ENCODE measurements around the gene GCHFR.

Gene GCHFR

DNA sequence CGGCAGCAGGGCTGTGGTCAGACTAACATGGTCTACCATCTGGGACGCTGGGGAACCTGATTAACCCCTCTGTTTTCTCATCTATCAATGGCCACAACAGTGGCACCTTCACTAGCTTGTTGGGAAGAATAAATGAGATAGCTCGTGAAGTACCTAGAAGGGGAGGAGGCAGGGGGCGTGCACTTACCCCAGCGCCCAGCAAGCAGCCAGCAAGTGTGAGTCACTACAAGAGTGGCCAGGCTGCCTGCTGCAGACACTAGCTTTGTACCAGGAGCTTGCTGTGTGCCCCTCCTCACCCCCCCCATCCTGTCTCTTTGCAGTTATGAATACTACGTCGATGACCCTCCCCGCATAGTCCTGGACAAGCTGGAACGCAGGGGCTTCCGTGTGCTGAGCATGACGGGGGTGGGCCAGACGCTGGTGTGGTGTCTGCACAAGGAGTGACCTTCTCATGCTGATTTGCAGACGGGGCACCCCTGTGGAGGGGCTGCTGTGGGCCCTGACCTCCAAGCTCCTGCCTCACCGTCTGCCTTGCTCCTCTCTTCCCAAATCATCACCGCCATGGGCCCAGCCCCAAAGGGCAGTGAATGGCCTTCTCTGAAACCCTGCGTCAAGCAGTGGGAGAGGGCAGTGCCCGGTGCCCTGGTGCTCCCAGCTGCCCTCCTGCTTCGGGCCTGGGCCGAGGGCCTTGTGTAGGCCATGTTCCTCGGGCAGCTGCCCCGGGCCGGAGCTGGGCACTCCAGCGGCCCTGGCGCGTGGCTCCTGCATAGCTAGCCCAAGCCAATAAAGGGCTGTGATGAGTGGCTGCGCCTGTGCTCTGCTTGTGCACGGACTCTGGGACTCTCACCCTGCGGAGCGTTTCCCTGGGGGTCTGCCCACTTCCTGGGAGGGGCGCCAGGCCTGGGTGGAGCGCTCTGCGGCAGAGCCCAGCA lies 3.3 kb downstream of the GCHFR start:
- H3K36me3 ChIP-seq (replicated peaks; ENCODE audit: low read depth, low read length): peaks cover 14% of the 10 kb centered on the region
- H4K20me1 ChIP-seq (ENCODE audit: insufficient read depth, low read length): no peaks in the 10 kb centered on the region
- H3K9ac ChIP-seq (ENCODE audit: low read length): no peak overlapping the region
- no peak overlapping the region for H3K4me2 ChIP-seq (ENCODE audit: low read length)
- no peaks in the 10 kb centered on the region for H3K79me2 ChIP-seq (ENCODE audit: low read length)
- H3K27me3 ChIP-seq (ENCODE audit: low read depth, low read length): no peaks in the 10 kb centered on the region
- no peak overlapping the region for H3K4me3 ChIP-seq (ENCODE audit: low read length)
- H3K4me1 ChIP-seq (ENCODE audit: low read length): peaks cover 60% of the 10 kb centered on the region
- TF ChIP-seq EZH2phosphoT487 (IDR thresholded peaks at IDR 0.05; ENCODE audit: low read depth): no peak
- TF ChIP-seq, protein P1, sequence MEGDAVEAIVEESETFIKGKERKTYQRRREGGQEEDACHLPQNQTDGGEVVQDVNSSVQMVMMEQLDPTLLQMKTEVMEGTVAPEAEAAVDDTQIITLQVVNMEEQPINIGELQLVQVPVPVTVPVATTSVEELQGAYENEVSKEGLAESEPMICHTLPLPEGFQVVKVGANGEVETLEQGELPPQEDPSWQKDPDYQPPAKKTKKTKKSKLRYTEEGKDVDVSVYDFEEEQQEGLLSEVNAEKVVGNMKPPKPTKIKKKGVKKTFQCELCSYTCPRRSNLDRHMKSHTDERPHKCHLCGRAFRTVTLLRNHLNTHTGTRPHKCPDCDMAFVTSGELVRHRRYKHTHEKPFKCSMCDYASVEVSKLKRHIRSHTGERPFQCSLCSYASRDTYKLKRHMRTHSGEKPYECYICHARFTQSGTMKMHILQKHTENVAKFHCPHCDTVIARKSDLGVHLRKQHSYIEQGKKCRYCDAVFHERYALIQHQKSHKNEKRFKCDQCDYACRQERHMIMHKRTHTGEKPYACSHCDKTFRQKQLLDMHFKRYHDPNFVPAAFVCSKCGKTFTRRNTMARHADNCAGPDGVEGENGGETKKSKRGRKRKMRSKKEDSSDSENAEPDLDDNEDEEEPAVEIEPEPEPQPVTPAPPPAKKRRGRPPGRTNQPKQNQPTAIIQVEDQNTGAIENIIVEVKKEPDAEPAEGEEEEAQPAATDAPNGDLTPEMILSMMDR (IDR thresholded peaks at IDR 0.05; ENCODE audit: low read depth, low read length): no peak
- H3K27ac ChIP-seq (ENCODE audit: low read length): no peak overlapping the region
- H2AFZ ChIP-seq (ENCODE audit: low read depth, low read length): no peak overlapping the region
- no peaks in the 10 kb centered on the region for H3K9me3 ChIP-seq (ENCODE audit: insufficient read depth, low read length)

DNA sequence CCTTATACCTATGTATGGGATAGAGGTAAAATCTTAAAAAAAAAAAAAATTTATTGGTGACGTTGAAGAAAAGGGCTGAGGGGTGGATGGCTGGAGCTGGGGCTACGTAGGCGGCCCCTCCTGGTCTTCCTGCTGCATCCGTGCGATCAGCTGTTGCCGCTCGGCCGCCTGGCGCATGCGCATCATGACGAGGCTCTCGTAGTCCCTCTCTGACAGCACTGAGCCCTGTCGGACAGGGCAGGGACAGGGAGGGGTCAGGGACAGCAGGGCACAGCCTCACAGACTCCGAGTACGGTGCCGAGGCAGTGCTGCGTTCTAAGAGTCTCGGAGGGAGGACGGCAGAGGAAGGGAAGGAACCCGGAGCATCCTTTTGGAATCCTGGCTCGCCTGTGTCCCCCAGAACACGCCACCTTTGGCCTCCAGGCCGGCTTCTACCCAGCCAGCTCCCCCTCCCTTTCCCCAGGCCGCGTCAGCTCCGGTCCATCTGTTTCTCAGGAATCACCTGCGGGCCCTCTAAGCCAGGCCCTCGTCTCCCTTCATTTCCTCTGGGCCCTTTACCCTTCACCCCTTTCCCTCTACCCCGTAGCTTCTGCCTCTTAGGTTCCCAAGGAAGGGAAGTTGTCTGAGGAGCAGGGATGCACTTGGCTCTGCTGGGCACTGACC lies 4.1 kb downstream of the GCHFR start:
- H3K4me2 ChIP-seq (ENCODE audit: low read length): peak overlapping the region; percentile 88
- H3K9me3 ChIP-seq (ENCODE audit: insufficient read depth, low read length): no peaks in the 10 kb centered on the region
- no peaks in the 10 kb centered on the region for H3K27me3 ChIP-seq (ENCODE audit: low read depth, low read length)
- H3K4me1 ChIP-seq (ENCODE audit: low read length): peaks cover 59% of the 10 kb centered on the region
- peaks cover 14% of the 10 kb centered on the region for H3K36me3 ChIP-seq (replicated peaks; ENCODE audit: low read depth, low read length)
- H2AFZ ChIP-seq (ENCODE audit: low read depth, low read length): no peak overlapping the region
- no peaks in the 10 kb centered on the region for H4K20me1 ChIP-seq (ENCODE audit: insufficient read depth, low read length)
- no peak overlapping the region for H3K4me3 ChIP-seq (ENCODE audit: low read length)
- peak overlapping the region; percentile 79 for H3K27ac ChIP-seq (ENCODE audit: low read length)
- no peak overlapping the region for H3K9ac ChIP-seq (ENCODE audit: low read length)
- no peaks in the 10 kb centered on the region for H3K79me2 ChIP-seq (ENCODE audit: low read length)
- TF ChIP-seq, protein P1 (IDR thresholded peaks at IDR 0.05; ENCODE audit: low read depth, low read length): no peak
- TF ChIP-seq EZH2phosphoT487 (IDR thresholded peaks at IDR 0.05; ENCODE audit: low read depth): no peak

- Histone ChIP-seq H3K9me3 (ENCODE audit: insufficient read depth, low read length) (no peaks in the 10 kb centered on the region), H4K20me1 (ENCODE audit: insufficient read depth, low read length) (no peaks in the 10 kb centered on the region), H3K4me1 (ENCODE audit: low read length) (peaks cover 55% of the 10 kb centered on the region), H3K27ac (ENCODE audit: low read length) (peak overlapping the region; percentile 79), H3K9ac (ENCODE audit: low read length) (peak overlapping the region; percentile 66), H3K4me3 (ENCODE audit: low read length) (peak overlapping the region; percentile 69), H3K79me2 (ENCODE audit: low read length) (no peaks in the 10 kb centered on the region), H2AFZ (ENCODE audit: low read depth, low read length) (0 out of 2 replicates have a peak overlapping the region, but pooled peaks have one; percentile 28), H3K36me3 (replicated peaks; ENCODE audit: low read depth, low read length) (peaks cover 14% of the 10 kb centered on the region), H3K27me3 (ENCODE audit: low read depth, low read length) (no peaks in the 10 kb centered on the region), H3K4me2 (ENCODE audit: low read length) (peak overlapping the region; percentile 88)
- no peak for TF ChIP-seq EZH2phosphoT487 (IDR thresholded peaks at IDR 0.05; ENCODE audit: low read depth)
- TF ChIP-seq, protein P1 (IDR thresholded peaks at IDR 0.05; ENCODE audit: low read depth, low read length): peak; percentile 26; the same call in 1 of the 2 replicates
These were observed 4.8 kb downstream of the GCHFR start for GRCh38 chr15:40768521-40769273.

All from OCI-LY3 (cell line).